ENCODE results near the gene C16orf95.

DNA sequence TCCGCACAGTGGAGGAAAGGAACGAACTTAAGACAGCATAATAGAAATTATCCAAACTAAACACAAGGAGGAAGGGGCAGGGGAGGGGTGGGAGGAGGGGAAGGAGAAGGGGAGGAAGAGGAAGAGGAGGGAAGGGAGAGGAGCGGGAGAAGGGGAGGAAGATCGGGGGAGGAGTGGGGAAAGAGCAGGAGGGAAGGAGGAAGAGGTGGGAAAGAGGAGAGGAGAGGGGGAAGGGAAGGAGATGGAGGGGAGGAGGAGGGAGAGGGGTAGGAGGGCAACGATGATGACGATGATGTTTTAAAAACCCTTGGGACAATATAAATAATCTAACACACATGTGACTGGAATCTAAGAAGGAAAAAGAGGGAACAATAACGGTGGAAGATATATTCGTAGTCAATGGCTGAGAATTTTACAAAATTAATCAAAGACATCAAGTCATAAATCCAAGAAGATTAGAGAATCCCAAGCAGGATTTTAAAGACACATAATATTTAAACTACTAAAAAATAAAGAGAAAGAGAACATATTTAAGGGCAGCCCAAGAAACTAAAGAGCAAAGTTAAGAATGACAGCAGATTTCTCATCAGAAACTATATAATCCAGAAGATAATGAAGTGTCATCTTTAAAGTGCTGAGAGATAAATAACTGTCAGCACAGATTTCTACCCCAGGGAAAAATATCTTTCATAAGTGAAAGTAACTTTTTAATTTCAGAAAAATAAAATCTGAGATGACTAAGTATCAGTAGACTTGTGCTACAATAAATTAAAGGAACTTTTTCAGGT, 30.2 kb downstream of the C16orf95 start:
- TF ChIP-seq, protein P1, sequence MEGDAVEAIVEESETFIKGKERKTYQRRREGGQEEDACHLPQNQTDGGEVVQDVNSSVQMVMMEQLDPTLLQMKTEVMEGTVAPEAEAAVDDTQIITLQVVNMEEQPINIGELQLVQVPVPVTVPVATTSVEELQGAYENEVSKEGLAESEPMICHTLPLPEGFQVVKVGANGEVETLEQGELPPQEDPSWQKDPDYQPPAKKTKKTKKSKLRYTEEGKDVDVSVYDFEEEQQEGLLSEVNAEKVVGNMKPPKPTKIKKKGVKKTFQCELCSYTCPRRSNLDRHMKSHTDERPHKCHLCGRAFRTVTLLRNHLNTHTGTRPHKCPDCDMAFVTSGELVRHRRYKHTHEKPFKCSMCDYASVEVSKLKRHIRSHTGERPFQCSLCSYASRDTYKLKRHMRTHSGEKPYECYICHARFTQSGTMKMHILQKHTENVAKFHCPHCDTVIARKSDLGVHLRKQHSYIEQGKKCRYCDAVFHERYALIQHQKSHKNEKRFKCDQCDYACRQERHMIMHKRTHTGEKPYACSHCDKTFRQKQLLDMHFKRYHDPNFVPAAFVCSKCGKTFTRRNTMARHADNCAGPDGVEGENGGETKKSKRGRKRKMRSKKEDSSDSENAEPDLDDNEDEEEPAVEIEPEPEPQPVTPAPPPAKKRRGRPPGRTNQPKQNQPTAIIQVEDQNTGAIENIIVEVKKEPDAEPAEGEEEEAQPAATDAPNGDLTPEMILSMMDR (IDR thresholded peaks at IDR 0.05) = no peak
- TF ChIP-seq ZFX (IDR thresholded peaks at IDR 0.05; ENCODE audit: borderline replicate concordance) = no peak
